GM12891 (cell line): ENCODE results near the gene FN3K.
A peak's percentile ranks its signal among the peaks of the same experiment; 100 is the strongest.
"Not testable (repeated sequence)": the region's sequence is repeated elsewhere in the genome, so short reads cannot be mapped to it uniquely, and the experiment has no call there.

Experiments used
- DNase-seq: peaks from one replicate; pipeline ENCODE4 v3.0.0; 2011; ENCODE audit warnings: low spot score; ENCODE audit not compliant: insufficient read length
- FAIRE-seq: peaks from 2 replicates; lab custom pipeline; 2011; peaks lifted over from hg19 to GRCh38; lab: Jason Lieb, UNC
- PAX5 ChIP-seq: IDR thresholded peaks from 2 replicates; pipeline ENCODE4 v1.6.1; 2011; ENCODE audit warnings: low read length, moderate library complexity, mild to moderate bottlenecking; ENCODE audit not compliant: insufficient read depth, severe bottlenecking
- POLR2A ChIP-seq: IDR thresholded peaks from 2 replicates; pipeline ENCODE4 v1.6.1; 2011; ENCODE audit warnings: low read depth, low read length, control low read depth
- POLR2AphosphoS5 ChIP-seq: IDR thresholded peaks from 2 replicates; pipeline ENCODE4 v1.6.1; 2011; ENCODE audit warnings: low read depth, low read length, control low read depth
- POU2F2 ChIP-seq: IDR thresholded peaks from 2 replicates; pipeline ENCODE4 v1.6.1; 2011; ENCODE audit warnings: low read depth, mild to moderate bottlenecking, control low read depth, low read length, moderate library complexity
- SPI1 ChIP-seq: IDR thresholded peaks from 2 replicates; pipeline ENCODE4 v1.6.1; 2011; ENCODE audit warnings: low read depth, low read length, control low read depth
- TAF1 ChIP-seq: IDR thresholded peaks from 2 replicates; pipeline ENCODE4 v1.6.1; 2011; ENCODE audit warnings: low read depth, low read length, control low read depth

The FN3K gene

GRCh38 chr17:82780971-82781893, 45.8 kb downstream of the FN3K start:
- DNase-seq (no peak), FAIRE-seq (no peak)
- no peak for TF ChIP-seq TAF1
- TF ChIP-seq POLR2AphosphoS5: no peak
- no peak for TF ChIP-seq POU2F2
- TF ChIP-seq SPI1: no peak
- no peak for TF ChIP-seq POLR2A
- TF ChIP-seq PAX5: no peak

DNA sequence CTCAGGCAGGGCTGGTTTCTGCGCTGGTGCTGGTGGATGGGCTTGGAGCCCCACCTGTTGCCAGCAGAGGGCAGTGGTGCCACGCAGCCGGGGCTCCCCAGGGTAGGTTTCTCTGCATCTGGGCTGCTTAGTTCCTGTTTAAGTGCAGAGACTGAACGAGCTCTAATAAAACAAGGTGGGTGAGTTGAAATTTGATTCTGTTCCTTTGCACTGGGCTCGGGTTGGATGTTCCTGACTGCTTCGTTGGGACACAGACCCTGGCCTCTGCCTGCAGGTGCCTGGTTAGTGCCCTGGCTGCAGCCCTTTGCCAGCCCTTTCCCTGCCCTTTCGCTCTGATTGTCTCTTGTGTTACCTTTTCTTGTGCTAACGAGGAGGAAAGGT, 46.5 kb downstream of the FN3K start:
- FAIRE-seq: peak; percentile 93
- TF ChIP-seq POLR2AphosphoS5 (no peak), TAF1 (no peak), POU2F2 (no peak), SPI1 (no peak), PAX5 (no peak), POLR2A (no peak)
- peak; percentile 95 for DNase-seq

DNA sequence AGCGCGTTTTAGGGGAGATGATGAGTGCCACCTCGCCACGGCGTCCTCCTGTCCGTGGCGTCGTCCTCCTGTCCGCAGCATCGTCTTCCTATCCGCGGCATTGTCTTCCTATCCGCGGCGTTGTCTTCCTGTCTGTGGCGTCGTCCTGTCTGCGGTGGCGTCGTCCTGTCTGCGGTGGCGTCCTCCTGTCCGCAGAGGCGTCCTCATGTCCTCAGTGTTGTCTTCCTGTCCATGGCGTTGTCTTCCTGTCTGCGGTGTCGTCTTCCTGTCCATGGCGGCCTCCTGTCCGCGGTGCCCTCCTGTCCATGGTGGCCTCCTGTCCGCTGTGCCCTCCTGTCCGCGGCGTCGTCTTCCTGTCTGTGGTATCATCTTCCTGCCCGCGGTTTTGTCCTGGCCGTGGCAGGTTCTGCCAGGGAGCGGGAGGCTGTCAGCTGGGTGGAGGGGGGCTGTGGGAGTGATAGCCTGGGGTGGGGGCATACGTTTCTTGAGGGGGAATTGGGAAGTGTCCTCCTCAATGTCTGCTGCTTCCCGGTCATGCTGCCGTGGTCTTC, 47.3 kb downstream of the FN3K start:
- DNase-seq (no peak), FAIRE-seq (no peak)
- TF ChIP-seq TAF1 (no peak), POLR2A (no peak), POU2F2 (no peak), SPI1 (no peak), POLR2AphosphoS5 (no peak), PAX5 (no peak)

DNA sequence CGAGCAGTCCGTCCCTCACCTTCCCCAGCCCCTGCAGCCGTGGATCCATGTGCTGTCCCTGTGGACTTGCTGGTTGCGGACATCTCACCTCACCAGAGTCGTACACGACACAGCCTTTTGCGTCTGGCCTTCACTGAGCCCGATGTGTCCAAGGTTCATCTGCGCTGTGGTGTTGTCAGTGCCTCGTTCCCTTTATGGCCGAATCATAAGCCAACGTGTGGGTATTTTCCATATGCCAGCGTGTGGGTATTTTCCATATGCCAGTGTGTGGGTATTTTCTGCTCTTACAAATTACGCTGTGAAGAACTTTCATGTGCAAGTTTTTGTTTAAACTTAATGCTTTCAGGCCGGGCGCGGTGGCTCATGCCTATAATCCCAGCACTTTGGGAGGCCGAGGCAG, 48.1 kb downstream of the FN3K start:
- DNase-seq (no peak), FAIRE-seq (peak; percentile 60)
- TF ChIP-seq POU2F2: no peak
- no peak for TF ChIP-seq SPI1
- TF ChIP-seq POLR2AphosphoS5: no peak
- TF ChIP-seq TAF1: no peak
- TF ChIP-seq POLR2A: no peak
- no peak for TF ChIP-seq PAX5

DNA sequence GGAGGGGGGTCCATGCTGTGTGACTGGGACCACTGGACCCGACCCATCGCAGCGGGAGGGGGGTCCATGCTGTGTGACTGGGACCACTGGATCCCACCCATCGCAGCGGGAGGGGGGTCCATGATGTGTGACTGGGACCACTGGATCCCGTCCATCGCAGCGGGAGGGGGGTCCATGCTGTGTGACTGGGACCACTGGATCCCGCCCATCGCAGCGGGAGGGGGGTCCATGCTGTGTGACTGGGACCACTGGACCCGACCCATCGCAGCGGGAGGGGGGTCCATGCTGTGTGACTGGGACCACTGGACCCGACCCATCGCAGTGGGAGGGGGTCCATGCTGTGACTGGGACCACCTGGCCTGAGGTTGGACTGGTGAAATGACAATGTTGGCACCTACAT, 50.2 kb downstream of the FN3K start:
- not testable (repeated sequence) for DNase-seq, FAIRE-seq

GRCh38 chr17:82786427-82786826, 51.0 kb downstream of the FN3K start:
- FAIRE-seq: no peak
- no peak for DNase-seq
- TF ChIP-seq TAF1 (no peak), SPI1 (no peak), POLR2AphosphoS5 (no peak), POU2F2 (no peak), PAX5 (no peak), POLR2A (no peak)

DNA sequence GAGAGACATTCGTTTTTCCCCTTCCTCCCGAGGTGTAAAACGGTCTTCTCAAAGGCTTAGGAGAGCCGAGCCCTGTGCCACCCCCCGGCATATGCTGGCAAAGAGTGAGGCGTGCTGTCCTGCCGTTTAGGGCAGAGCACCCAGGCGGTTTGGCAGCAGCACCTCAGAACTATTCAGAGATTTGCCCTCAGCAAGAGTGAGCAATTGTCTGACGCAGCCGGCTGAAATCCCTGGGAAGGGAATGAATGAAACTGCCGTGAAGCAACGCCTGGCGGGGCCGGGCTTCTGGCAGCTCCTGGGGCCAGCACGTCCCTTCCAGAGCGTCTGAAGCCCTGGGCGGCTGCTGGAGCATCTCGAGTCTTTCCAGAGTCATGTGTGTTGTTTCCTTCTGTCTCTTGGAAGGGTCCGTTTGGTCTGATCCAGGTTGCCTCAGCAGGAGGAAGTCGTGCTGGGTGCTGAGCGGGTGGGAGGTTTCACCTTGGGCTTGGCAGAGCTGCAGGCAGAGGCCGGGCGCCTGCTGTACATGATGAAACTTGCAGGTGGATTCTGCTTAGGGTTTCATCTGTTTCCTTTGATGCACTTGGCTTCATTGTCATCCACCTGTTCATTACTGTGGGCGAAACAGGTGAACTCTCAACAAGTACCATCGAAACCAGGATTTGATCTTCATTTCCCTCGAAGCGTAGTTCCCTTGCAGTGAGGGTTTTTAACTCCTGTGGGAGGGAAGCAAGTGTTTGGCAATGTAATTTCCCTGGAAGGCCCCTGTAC, 51.9 kb downstream of the FN3K start:
- DNase-seq (peak; percentile 65), FAIRE-seq (peak; percentile 81)
- TF ChIP-seq POLR2A: no peak
- TF ChIP-seq POLR2AphosphoS5: no peak
- no peak for TF ChIP-seq PAX5
- no peak for TF ChIP-seq TAF1
- no peak for TF ChIP-seq SPI1

GRCh38 chr17:82788206-82789001, 53.0 kb downstream of the FN3K start:
- DNase-seq (no peak), FAIRE-seq (no peak)
- TF ChIP-seq POLR2A: no peak
- TF ChIP-seq POLR2AphosphoS5: no peak
- no peak for TF ChIP-seq TAF1
- TF ChIP-seq POU2F2: no peak
- TF ChIP-seq PAX5: no peak
- TF ChIP-seq SPI1: no peak

DNA sequence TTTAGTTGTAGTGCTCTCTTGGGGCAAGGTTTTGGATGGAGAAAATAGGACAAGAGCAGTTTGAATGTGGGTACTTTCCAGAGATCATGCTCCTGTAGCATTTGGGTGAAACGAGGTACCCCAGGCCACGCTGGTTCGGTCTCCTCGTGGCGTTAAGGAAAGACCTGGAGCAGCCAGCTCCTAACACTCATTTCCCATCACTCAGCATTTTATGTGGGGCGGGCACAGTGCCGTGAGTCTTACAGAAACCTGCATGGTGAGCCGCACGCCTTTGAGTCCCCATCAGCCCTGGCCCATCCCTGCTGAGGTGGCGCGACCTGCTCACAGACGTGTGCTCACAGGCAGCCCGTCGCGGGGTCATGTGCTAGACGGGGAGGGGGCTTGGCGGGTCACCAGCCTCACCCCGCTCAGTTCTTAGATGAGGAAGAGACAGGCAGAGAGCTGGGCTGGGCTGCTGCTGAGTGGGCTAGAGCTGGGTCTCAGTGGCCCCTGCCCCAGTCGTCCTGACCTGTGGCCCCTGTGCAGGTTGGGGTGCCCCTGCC, 53.7 kb downstream of the FN3K start:
- TF ChIP-seq TAF1 (no peak), POLR2AphosphoS5 (no peak), SPI1 (no peak), POU2F2 (no peak), POLR2A (no peak), PAX5 (no peak)
- FAIRE-seq: no peak

More for the DNA sequence above, 53.7 kb downstream of the FN3K start:
- DNase-seq: no peak
